HCT116 (cell line): ENCODE data around the gene HIVEP3. TPM values are rescaled to one million over a fixed set of nuclear protein-coding genes. Genes with fewer than 3 reads are reported as not detected.

ENCODE experiments used
- ATAC-seq: fragments of 200-7000 bp; cut with Tn5 transposase; 2 replicates; pipeline ENCODE4 v1.9.1; 2020; ENCODE audit warnings: mild to moderate bottlenecking, moderate library complexity
- BruUV-seq: library from RNA; stranded (reverse); fragments of 400-500 nt; replicated peaks from 2 replicates; lab custom pipeline; 2021; lab: Mats Ljungman, UMichigan
- CTCF ChIA-PET: fragments of 300-600 bp; sonication (Branson Sonifier 250); formaldehyde crosslinking; loops from one replicate; lab custom pipeline; 2021; ENCODE audit warnings: antibody characterized with exemption; lab: Charles Lee
- POLR2A ChIA-PET: fragments of 300-600, 350-600 bp; sonication (Branson Sonifier 250); formaldehyde crosslinking; loops from one replicate; lab custom pipeline; 2021; ENCODE audit warnings: antibody characterized with exemption; lab: Charles Lee
- RAD21 ChIA-PET, 2 experiments: fragments of 300-600 bp; sonication (Branson Sonifier 250); formaldehyde crosslinking; loops; one replicate each; lab custom pipeline; 2023; ENCODE audit warnings: low total read pairs in 2 of 2; ENCODE audit not compliant: uncharacterized antibody in 2 of 2, unreplicated experiment in 2 of 2, low non-redundant PET in 1 of 2; lab: Charles Lee
- DNase-seq: peaks from one replicate; pipeline ENCODE4 v3.0.0-alpha.2; 2010; ENCODE audit warnings: low read depth, low spot score
- H2AFZ ChIP-seq: fragments of 200-600 bp; shearing (Covaris generic), sonication (generic); 2 replicates; pipeline ENCODE4 v1.6.1; 2017; ENCODE audit warnings: low read depth, mixed run types, mixed read lengths, antibody characterized with exemption, low read length; ENCODE audit not compliant: poor library complexity, severe bottlenecking
- H3K27ac ChIP-seq: 2 replicates; pipeline ENCODE4 v1.5.1; 2012; ENCODE audit warnings: low read depth, low read length
- H3K27me3 ChIP-seq: fragments of 200-600 bp; sonication (generic); 2 replicates; pipeline ENCODE4 v1.6.1; 2016; ENCODE audit warnings: mixed run types, low read length, mixed read lengths; ENCODE audit not compliant: insufficient read depth
- H3K36me3 ChIP-seq, 2 experiments: fragments of 200-500 bp in 1 of 2; fragments of 200-600 bp in 1 of 2; sonication (Bioruptor generic) in 1 of 2; sonication (generic) in 1 of 2; 2 replicates each; pipeline versions ENCODE4 v1.5.1 to v1.6.1; 2014 to 2016; ENCODE audit warnings: low read length in 2 of 2, inconsistent platforms in 1 of 2, mixed read lengths in 1 of 2, mixed run types in 1 of 2; ENCODE audit not compliant: insufficient read depth in 2 of 2, control insufficient read depth in 1 of 2
- H3K4me1 ChIP-seq, 2 experiments: fragments of 200-600 bp in 1 of 2; sonication (generic) in 1 of 2; 2 replicates each; pipeline versions ENCODE4 v1.5.1 to v1.6.1; 2012 to 2017; ENCODE audit warnings: low read length in 2 of 2, inconsistent platforms in 1 of 2, mild to moderate bottlenecking in 1 of 2, mixed read lengths in 1 of 2, mixed run types in 1 of 2, moderate library complexity in 1 of 2; ENCODE audit not compliant: insufficient read depth in 2 of 2, control insufficient read depth in 1 of 2
- H3K4me2 ChIP-seq: fragments of 200-600 bp; sonication (generic); 2 replicates; pipeline ENCODE4 v1.6.1; 2017; ENCODE audit warnings: mixed run types, low read length, mixed read lengths
- H3K4me3 ChIP-seq, 2 experiments: fragments of 200-600 bp in 1 of 2; sonication (generic) in 1 of 2; replicated peaks in 1 of 2; 2 replicates each; pipeline ENCODE4 v1.5.1; 2011 to 2016; ENCODE audit warnings: low read length in 2 of 2, control low read depth in 1 of 2, low read depth in 1 of 2, mild to moderate bottlenecking in 1 of 2, mixed read lengths in 1 of 2, mixed run types in 1 of 2
- H3K79me2 ChIP-seq: fragments of 200-600 bp; sonication (generic); 2 replicates; pipeline ENCODE4 v1.6.1; 2017; ENCODE audit warnings: mild to moderate bottlenecking, mixed run types, low read length, moderate library complexity, mixed read lengths; ENCODE audit not compliant: insufficient read depth
- H3K9ac ChIP-seq: fragments of 200-600 bp; sonication (generic); 2 replicates; pipeline ENCODE4 v1.6.1; 2016; ENCODE audit warnings: low read length, mixed read lengths
- H3K9me2 ChIP-seq: fragments of 200-600 bp; sonication (generic), shearing (Covaris generic); 2 replicates; pipeline ENCODE4 v1.6.1; 2017; ENCODE audit warnings: mixed run types, mild to moderate bottlenecking, moderate library complexity; ENCODE audit not compliant: insufficient read depth
- H3K9me3 ChIP-seq, 2 experiments: fragments of 200-500 bp in 1 of 2; fragments of 200-600 bp in 1 of 2; sonication (Bioruptor generic) in 1 of 2; sonication (generic) in 1 of 2; 2 replicates each; pipeline ENCODE4 v1.6.1; 2014 to 2017; ENCODE audit warnings: low read length in 2 of 2, mixed read lengths in 2 of 2, inconsistent platforms in 1 of 2, low read depth in 1 of 2, mild to moderate bottlenecking in 1 of 2, mixed run types in 1 of 2, moderate library complexity in 1 of 2; ENCODE audit not compliant: control insufficient read depth in 1 of 2, insufficient read depth in 1 of 2
- H4K20me1 ChIP-seq: fragments of 200-600 bp; sonication (generic), shearing (Covaris generic); 2 replicates; pipeline ENCODE4 v1.6.1; 2017; ENCODE audit warnings: mixed run types, mild to moderate bottlenecking, moderate library complexity; ENCODE audit not compliant: insufficient read depth
- EZH2 ChIP-seq: fragments of 200-600 bp; sonication (generic); IDR thresholded peaks from 2 replicates; pipeline ENCODE4 v1.6.1; 2017; ENCODE audit warnings: antibody characterized with exemption, mixed run types
- EZH2phosphoT487 ChIP-seq: fragments of 200-600 bp; IDR thresholded peaks from 2 replicates; pipeline ENCODE4 v1.6.1; 2018; ENCODE audit warnings: antibody characterized with exemption, borderline replicate concordance
- JUND ChIP-seq: IDR thresholded peaks from 2 replicates; pipeline ENCODE4 v1.6.1; 2012
- MAX ChIP-seq: IDR thresholded peaks from 2 replicates; pipeline ENCODE4 v1.6.1; 2012
- POLR2A ChIP-seq: IDR thresholded peaks from 2 replicates; pipeline ENCODE4 v1.7.0; 2011; ENCODE audit warnings: borderline replicate concordance; ENCODE audit not compliant: insufficient read depth, insufficient read length; ENCODE audit errors: extremely low read depth
- YY1 ChIP-seq: IDR thresholded peaks from 2 replicates; pipeline ENCODE4 v1.6.1; 2011; ENCODE audit warnings: low read length, low read depth, moderate library complexity, mild to moderate bottlenecking; ENCODE audit not compliant: insufficient replicate concordance; ENCODE audit errors: extremely low read depth
- ZFX ChIP-seq: fragments of 450-650 bp; IDR thresholded peaks from 2 replicates; pipeline ENCODE4 v1.6.1; 2017
- ZNF274 ChIP-seq: fragments of 200-500 bp; sonication (Bioruptor generic); IDR thresholded peaks from 2 replicates; pipeline ENCODE4 v1.6.1; 2014; ENCODE audit warnings: mild to moderate bottlenecking, low read depth, low read length, inconsistent platforms
- intact Hi-C: fragments of 100-400 bp; cut with micrococcal nuclease; formaldehyde crosslinking; loops from 2 replicates; pipeline ENCODE4 v1.10.0; 2022
- total RNA-seq: library from RNA; stranded (reverse); gene quantifications from one replicate; pipeline ENCODE4 v1.2.1, GENCODE V29; 2021; ENCODE audit not compliant: unreplicated experiment

Gene HIVEP3
- total RNA-seq, 1 experiment from 2014 or later, result 7.1 TPM

- CTCF ChIA-PET, result no interaction called here
- no peak overlapping the region for H3K27ac ChIP-seq
- peak overlapping the region; percentile 52 for H3K4me2 ChIP-seq
- ATAC-seq (peak; percentile 43; the same call in 1 of the 2 replicates), DNase-seq (no peak)
- H3K4me1 ChIP-seq, result peaks cover 51 to 67% of the 10 kb centered on the region in 2 experiments
- RAD21 ChIA-PET, result no interaction called here
- no peaks in the 10 kb centered on the region for H3K79me2 ChIP-seq
- no peaks in the 10 kb centered on the region for H3K36me3 ChIP-seq
- no peaks in the 10 kb centered on the region for H3K27me3 ChIP-seq
- no TSS peak for BruUV-seq
- H3K4me3 ChIP-seq, result no peak overlapping the region
- H4K20me1 ChIP-seq, result no peaks in the 10 kb centered on the region
- H3K9me3 ChIP-seq, result no peaks in the 10 kb centered on the region
- H2AFZ ChIP-seq, result no peak overlapping the region
- intact Hi-C loops, result no loop called here
- no peaks in the 10 kb centered on the region for H3K9me2 ChIP-seq
- H3K9ac ChIP-seq, result no peak overlapping the region
- POLR2A ChIA-PET, result no interaction called here
- TF ChIP-seq JUND (peak; percentile 25), POLR2A (no peak)
These were observed 248.3 kb downstream of the HIVEP3 start for GRCh38 chr1:41670217-41670957.

- no peaks in the 10 kb centered on the region for H3K9me2 ChIP-seq
- ChIA-PET POLR2A (no interaction called here), RAD21 (no interaction called here), CTCF (no interaction called here)
- no peaks in the 10 kb centered on the region for H4K20me1 ChIP-seq
- H3K79me2 ChIP-seq, result no peaks in the 10 kb centered on the region
- H3K27me3 ChIP-seq, result no peaks in the 10 kb centered on the region
- no peak for ATAC-seq
- BruUV-seq, result no TSS peak
- H3K36me3 ChIP-seq, result no peaks in the 10 kb centered on the region
- no peak for DNase-seq
- no peak overlapping the region for H3K4me2 ChIP-seq
- H2AFZ ChIP-seq, result no peak overlapping the region
- no peak overlapping the region for H3K9ac ChIP-seq
- H3K27ac ChIP-seq, result no peak overlapping the region
- peaks cover 57 to 81% of the 10 kb centered on the region in 2 experiments for H3K4me1 ChIP-seq
- H3K4me3 ChIP-seq, result no peak overlapping the region
- no peak for TF ChIP-seq ZFX
- TF ChIP-seq EZH2phosphoT487, result no peak
- TF ChIP-seq YY1, result no peak
- no peak for TF ChIP-seq ZNF274
- no peak for TF ChIP-seq MAX
- no peak for TF ChIP-seq EZH2
- intact Hi-C loops, result no loop called here
- H3K9me3 ChIP-seq, result no peaks in the 10 kb centered on the region
These were observed 249.8 kb downstream of the HIVEP3 start for GRCh38 chr1:41668967-41669366.
